Smooth muscle cell of the brain vasculature (primary cell): Measurements from ENCODE around the gene COBL.

Source experiments
- DNase-seq: peaks from one replicate; pipeline ENCODE4 v3.0.0-alpha.2; 2012; ENCODE audit warnings: low read depth, low spot score

Gene COBL

DNA sequence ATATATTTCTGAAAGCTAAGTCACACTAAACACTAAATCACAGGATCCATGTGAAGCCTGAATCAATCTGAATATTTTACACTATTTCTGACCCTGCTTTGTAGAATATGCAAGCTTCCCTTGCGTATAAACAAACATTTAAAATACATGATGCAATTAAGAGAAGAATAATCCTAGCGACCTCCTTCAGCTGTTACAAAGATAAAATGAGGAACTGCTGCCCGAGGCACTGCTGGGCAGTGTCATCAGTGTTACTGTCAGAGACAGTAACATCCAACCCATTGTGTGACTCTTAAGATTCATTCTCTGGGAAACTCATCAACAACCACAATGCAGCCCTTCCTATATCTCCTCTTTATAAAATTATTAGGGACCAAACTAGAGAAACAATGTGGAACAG, 61.6 kb downstream of the COBL start:
- no peak for DNase-seq

DNA sequence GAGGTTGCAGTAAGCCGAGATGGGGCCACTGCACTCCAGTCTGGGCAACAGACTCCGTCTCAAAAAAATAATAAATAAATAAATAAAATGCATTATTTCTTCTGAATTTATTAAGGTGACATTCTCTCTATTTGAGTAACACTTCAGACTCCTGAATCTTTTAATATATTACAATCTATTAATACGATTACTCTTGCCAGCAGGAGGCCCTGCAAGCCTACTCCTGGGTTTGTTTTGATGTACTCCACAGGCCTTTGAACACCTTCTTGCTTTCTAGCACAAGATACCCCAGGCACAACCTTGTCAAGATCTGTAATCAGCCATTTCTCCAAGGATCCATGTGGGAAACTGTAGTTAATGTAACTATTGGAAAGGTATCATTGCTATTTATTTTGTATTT, 63.5 kb downstream of the COBL start:
- DNase-seq, result no peak

DNA sequence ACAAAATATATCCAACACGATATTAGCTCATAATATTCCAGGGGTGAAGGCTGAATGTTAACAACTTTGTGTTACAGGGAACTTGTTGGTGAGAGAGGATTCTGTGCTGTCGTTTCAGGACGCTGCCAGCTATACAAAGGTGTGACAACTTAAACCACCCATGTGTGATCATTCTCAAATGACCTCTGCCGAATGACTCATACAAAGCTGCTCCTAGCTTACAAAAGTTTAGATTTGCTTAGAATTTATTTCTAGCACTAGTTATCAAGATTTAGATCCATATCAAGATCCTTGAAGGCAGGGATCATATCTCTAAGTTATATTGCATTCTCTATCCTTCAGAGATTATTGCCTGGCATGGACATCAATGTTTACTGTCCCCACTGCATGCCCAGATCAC, 65.3 kb downstream of the COBL start:
- no peak for DNase-seq

DNA sequence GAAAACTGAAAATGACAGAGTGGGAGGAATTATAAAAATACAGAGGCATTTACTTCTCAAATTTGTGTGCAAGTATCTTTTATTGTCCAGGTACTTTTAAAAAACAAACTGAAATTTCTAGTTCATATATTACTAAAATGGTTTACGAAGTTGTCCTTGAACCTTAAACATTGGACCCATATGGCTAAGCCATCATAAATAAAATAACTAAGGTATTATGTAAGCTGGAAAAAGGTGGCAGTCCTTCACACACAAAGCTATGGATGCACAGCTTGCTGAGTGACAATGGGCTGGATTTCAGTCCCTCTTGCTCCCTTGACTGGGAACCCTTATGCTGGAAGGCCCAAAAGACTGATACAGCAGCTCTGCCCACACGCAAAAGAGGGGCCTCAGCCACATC, 66.1 kb downstream of the COBL start:
- no peak for DNase-seq

DNA sequence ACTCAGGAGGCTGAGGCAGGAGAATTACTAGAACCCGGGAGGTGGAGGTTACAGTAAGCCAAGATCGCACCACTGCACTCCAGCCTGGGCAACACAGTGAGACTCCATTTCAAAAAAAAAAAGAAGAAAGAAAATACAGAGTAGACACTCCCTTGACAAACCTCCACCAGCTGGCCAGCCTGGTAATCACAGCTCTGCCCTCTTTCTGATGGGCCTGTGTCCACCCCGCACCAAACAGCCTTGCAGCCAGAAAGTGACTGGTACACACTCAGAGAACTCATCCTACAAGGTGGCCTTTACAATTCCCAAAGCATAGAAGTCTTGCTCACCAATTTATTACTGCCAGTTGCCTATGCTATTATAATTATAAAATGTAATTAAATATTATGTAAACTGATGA, 66.6 kb downstream of the COBL start:
- no peak for DNase-seq

DNA sequence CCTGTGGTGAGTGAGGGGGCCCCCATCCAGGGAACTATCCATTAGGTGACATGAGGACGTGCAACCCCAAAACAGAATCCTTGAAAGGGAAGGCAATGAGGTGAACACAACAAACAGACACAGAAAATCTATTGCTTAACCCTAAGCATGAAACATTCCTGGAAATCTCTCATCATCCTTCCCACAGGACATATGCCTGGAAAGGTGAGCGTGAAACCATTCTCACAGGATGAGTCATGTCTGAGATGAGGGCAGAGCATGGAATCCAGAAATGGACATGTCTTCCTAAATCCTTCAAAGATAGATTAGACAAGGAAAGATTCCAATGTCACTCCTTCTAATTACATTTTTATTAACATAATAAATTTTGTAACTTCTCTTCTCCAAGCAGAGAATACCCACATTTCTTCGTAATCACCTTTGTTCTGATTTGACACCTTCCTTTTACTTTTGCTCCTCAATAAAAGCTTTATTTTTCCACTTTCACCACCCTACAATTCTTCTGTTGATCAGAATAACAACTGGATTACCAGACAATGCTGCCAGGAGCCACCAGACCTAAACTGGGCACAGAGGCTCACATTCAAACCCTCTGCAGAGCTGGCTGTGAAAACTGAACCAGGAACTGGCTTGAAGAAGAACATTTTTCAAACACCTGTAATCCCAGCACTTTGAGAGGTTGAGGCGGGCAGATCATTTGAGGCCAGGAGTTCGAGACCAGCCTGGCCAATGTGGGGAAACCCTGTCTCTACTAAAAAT, 67.2 kb downstream of the COBL start:
- DNase-seq, result no peak

DNA sequence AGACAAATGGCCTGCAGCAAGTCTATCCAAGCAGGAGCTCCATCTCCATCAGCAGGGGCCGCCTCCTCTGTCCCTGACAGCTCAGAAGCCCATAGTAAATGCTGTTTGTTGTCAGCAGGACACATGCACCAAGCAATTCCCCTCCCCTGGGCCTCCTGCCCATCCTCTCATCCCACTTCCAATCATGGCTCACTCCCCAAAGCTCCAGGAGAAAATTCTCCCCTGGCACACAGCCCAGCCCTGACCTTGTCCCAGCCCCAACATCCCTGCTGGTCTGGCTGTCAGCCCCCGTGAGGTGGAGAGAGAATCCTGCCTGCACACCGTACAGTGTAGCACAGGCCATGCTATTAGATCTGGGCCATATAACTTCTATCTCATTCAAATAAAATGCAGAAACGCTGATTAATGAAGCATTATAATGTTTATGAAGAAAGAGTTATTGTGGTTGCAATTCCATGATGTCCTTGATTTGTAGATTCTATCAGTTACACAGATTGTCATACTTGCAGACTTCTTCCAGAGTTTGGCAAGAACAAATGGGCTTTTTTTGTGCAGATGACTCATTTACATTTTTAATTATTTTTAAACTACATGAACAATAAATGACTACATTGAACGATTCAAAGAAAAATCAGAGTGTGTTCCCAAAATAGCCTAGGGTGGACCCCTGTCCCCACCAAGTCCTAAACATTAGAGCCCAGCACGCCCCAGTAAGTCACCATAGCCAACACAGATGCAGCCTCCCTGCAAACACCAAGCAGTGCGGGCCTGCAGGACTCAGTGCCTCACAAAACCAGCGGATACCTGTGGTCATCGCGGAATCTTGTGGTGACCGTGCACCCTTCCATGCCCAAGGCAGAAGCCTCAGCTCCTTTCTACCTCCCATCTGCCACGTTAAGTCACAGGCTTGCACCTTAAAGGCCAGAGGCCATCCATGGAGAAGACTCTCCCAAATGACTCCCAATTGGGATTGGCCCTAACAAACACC, 70.1 kb downstream of the COBL start:
- DNase-seq, result no peak

DNA sequence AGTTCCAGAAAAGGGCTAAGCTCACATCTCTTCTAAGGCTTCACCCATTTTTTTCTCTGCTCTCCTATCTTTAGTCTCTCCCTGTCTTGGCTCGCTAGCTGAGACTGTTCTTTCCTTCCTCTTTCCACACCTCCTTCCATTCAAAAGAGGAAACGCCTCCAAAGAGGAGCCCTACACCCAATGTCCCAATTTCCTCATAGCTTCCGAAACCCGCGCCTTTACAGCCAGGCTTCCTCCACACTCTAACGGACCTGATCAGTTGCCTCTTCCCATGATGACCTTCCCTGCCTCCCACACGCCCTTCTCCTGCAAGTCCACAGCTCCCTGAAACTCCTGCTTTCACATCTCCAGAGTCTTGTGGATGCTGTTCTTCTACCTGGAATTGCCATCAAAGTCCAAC, 71.7 kb downstream of the COBL start:
- DNase-seq, result no peak

DNA sequence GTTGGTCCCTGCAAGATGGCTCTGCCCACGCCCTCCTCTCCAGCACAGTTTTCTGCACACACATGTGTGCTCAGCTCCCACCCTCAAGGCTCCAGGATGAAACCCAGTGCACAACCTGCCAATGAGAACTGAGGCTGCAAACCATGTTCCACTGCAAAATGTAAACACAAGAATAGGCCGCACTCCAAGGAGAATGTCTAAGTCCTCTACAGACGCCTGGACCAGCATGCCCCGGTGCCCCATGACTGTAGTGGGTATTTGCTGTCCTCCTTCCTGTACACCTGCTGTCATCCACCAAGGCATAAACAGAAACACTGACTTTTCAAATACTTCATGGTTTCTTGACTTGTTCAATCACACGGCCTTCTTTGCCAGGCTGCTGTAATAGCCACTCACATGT, 72.6 kb downstream of the COBL start:
- no peak for DNase-seq

DNA sequence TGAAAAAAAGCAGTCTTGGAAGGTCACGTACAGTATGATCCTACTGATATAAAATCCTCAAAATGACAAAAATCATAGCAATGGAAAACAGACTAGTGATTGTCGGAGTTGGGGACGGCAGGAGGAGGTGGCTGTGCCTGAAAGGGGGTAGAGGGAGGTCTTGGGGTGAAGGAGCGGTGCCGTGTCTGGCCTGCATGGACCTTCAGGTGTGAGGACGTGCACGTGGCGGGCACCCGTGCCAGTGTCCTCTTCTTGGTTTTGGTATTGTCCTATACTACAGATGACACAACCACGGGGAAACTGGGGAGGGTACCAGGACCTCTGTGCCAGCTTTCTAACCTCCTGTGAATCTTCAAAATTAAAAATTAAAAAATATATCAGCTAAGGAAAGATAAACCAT, 73.0 kb downstream of the COBL start:
- DNase-seq, result no peak

DNA sequence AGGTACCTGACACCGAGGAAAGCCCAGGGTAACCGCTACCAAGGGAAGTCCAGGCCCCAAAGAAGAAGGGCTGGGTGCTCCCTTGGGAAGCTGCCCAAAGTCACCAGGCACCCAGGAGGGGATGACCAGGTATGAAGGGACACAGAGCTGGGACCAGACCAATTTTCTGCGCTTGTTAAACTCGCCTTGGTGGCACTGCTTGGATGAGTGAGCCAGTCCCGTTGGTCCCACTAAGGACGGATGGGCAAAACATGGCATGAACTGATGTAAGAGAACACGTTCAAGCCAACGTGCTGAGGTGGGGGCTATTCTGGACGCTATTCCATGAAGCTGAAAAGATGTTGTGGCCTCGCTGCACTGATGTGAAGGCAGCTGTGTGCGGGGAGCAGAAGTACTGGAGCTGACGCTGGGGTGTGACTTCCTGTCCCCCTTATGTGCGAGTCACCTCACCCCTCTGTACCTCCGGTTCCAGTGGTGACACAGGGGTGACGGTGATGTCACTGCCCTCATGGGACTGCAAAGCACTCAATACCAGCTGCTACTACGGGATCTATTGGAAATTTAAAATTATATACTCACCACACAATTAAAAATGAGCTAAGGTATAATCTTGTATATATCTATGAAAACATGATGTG, 73.6 kb downstream of the COBL start:
- no peak for DNase-seq

DNA sequence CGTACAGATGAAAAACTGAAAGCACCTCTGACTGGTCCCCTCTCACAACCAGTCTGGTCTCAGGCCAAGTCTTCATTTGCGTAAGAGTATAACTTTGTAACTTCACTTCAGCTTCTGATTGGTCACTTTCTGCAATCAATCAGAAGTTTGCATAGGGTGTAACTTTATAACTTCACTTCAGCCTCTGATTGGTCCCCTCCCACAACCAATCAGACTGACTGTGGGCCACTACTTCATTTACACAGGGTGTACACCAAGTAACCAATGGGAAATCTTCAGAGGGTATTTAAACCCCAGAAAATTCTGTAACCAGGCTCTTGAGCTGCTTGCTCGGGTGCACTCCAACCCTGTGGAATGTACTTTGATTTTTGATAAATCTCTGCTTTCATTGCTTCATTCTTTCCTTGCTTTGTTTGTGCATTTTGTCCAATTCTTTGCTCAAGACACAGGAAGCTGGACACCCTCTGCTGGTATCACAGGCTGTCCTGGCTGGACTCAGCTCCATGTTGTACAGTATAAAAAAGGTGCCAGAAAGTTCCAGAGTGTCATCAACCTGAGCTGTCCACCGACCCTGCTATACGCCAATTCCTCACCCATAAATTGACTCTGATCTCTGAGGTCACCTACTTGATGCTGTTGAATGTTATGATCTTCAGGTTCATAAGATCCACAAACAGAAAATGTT, 74.5 kb downstream of the COBL start:
- no peak for DNase-seq

DNA sequence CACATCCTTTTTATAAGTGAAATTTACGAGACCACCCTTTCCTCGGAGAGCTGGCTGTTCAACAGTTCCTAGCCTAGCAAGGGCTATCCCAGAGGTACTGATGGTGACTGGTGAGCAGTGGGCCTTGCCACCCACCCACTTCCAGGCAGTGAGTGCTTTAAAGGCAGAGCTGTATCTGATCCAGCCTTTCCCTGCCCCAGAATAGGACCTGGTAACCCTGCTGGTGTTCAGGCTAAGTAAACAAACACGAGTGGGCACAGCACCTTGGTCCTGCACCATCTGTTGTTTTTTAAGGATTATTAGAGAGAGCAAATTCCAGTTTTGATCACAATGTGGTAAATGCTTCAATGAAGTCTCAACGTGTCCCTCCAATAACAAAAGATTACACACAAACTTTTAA, 75.7 kb downstream of the COBL start:
- DNase-seq, result no peak

DNA sequence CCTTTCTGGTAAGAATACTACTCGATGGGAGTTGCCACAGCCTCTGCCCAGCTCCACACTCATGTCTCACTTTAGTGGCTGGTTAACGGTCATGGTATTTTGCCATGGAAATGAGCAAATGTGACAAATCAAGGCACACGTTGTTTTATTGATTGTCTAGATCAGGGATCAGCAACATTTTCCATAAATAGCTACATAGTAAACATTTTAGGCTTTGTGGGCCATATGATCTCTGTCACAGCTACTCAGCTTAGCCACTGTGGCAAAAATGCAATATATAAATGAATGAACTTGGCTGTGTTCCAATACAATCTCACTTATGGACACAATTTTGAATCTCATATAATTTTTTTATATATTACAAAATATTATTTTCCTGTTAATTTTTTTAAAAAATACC, 76.9 kb downstream of the COBL start:
- DNase-seq, result no peak

DNA sequence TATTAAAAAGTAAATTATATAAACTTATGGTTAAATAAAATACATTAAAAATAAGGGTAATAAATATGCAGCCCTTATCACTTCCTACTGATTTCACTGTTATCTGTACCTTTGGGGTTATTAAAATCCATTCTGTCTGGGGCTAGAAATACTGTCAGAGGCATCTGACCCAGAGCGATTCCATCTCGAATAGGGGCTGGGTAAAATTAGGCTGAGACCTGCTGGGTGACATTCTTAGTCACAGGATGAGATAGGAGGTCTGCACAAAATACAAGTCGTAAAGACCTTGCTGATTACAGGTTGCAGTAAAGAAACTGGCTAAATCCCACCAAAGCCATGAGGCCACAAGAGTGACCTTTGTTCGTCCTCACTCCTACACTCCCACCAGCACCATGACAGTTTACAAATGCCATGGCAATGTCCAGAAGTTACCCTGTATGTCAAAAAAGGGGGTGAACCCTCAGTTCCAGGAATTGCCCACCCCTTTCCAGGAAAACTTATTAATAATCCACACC, 77.6 kb downstream of the COBL start:
- no peak for DNase-seq

DNA sequence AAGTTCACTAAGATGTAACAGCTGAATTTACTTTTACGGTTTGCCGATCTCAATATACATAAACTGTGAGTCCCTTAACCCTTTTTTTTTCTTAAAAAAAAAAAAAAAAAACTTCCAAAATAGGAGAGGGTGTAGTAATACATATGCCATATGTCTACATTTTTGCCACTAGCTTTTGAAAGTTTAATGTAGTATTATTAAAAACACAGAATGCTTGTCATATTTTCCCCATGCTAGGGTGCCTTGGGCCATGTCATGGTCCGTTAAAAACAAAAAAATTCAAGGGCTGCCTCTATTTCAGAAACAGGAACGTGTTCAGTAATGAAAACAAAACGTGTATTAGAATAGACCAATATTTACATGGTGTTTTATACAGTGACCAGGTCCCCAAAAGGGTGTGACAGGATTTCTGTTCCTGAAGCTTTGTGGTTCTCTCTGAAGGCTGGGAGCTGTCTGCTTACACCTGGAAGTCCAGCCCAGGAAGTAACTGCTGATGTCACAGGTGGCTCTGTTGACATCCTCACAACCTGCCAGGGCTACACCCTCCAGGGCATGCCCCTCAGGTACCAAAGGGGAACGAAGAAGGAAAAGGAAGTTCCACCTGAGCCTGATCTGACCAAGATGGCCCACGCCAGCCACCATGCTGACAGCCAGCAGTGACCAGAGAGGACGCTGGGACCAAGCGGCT, 79.0 kb downstream of the COBL start:
- DNase-seq, result no peak

DNA sequence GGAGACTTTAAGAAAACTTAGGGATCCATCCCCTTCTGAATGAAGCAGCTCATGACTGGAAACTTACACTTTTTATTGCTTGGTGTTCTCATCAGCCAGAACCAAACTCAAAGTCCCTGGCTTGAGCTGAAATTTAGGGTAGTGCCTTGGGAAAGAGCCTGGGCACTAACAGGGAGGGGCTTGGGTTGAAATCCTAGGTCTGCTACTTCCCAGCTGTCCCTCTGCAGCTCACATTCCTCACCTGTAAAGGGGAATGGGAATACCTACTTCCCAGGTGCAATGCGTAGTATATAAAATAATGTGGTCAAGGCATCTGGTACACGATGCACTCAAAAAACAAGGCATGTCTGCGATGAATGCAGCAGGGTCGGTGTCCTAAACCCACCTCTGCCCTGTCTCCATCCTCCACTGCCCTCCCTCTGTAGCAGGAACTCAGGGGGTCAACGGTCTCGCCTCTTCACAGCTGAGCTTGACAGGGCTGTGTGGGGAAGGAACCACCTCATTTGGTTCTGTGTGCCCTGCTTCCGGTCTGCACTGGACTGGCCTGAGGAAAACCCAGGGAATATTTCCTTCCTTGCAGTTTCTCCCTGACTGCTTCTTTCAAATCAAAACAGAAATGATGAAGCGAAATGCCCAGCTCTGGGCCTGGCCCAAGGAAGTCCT, 80.0 kb downstream of the COBL start:
- DNase-seq, result no peak

DNA sequence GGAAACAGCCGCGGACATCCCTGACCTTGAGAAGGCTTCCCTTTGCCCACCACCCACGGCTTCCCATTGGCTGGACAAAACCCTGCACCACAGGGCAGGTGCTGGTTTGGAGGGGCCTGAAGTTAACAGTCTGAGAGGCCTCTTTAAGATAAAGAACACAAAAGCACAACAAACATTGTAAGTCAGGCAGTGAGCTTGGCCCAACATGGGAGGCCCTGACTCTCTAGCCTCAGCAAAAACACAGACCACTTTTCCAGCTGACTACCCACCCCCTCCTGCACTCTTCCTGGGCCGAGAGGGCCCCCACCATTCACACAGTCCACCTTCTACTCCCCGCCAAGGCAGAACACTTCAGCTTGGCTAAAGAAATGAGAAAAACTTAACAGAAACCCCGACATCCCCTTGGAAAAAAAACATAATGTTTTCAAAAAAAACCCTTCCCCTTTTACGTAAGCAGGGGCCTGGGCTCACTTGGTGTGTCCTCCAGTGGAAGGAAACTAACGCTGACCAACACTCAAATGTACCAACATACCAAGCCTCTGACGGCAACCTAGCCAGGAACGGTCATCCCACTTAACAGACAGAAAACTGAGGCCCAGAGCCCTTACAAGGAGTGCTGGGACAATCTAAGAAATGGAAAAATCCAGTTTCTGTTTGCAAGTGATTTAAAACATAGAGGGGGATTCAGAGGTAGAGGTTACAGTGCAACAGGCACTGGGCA, 80.9 kb downstream of the COBL start:
- DNase-seq, result no peak

DNA sequence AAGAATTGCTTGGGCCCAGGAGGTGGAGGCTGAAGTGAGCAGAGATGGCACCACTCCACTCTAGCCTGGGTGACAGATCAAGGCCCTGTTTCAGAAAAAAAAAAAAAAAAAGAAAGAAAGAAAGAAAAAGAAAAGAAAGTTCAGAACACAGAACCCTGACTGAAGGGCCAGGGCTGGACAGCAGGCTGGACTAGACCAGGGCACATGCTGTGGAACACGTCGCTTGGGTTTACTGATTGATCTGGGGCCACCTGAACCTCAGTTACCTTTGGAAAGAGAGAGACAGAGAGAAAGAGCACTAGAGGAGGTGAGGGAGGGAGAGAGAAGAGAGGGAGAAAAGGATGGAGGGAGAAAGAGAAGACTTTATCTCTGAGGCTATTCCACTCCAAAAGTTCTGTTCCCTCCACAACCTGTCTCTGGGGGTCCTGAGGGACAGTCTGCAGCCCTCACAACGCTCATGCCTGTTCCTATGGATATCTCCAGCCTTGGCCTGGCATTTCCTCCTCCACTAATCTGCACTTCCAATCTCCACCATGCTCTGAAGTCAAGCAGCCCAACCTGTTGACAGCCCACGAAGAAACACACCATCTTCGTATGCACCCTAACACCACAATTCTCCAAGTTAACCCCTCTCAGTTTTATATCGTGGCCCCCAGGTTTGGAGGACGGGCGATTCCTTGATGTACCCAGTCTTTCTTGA, 81.8 kb downstream of the COBL start:
- DNase-seq, result no peak
